PC-3 (cell line): ENCODE results near the gene SPARCL1. TPM values are rescaled to one million over a fixed set of nuclear protein-coding genes. Genes with fewer than 3 reads are reported as not detected.

Experiments
- ATAC-seq: fragments of 200-7000 bp; cut with Tn5 transposase; 2 replicates; pipeline ENCODE4 v1.9.1; 2020; ENCODE audit warnings: mild to moderate bottlenecking, moderate library complexity
- BruUV-seq: library from RNA; stranded (reverse); fragments of 400-500 nt; replicated peaks from 2 replicates; lab custom pipeline; 2021; lab: Mats Ljungman, UMichigan
- CTCF ChIA-PET: fragments of 300-600 bp; sonication (Branson Sonifier 250); formaldehyde crosslinking; loops from one replicate; lab custom pipeline; 2022; ENCODE audit warnings: antibody characterized with exemption; lab: Charles Lee
- POLR2A ChIA-PET: fragments of 300-600 bp; sonication (Branson Sonifier 250); formaldehyde crosslinking; loops from one replicate; lab custom pipeline; 2022; ENCODE audit warnings: antibody characterized with exemption; ENCODE audit not compliant: unreplicated experiment; lab: Charles Lee
- DNase-seq: peaks from one replicate; pipeline ENCODE4 v3.0.0-alpha.2; 2015
- H2AFZ ChIP-seq: fragments of 300-600 bp; sonication (generic); 2 replicates; pipeline ENCODE4 v1.6.0; 2016; ENCODE audit warnings: antibody characterized with exemption, low read length
- H3F3A ChIP-seq: fragments of 300-600 bp; sonication (generic); one replicate; pipeline ENCODE4 v1.6.0; 2017; ENCODE audit warnings: antibody characterized with exemption, low read length, control low read depth, mild to moderate bottlenecking; ENCODE audit not compliant: unreplicated experiment
- H3K27ac ChIP-seq: fragments of 300-600 bp; sonication (generic); 2 replicates; pipeline ENCODE4 v1.5.1; 2016; ENCODE audit warnings: mild to moderate bottlenecking, low read length
- H3K27me3 ChIP-seq: fragments of 300-600 bp; sonication (generic); 2 replicates; pipeline ENCODE4 v1.6.1; 2016; ENCODE audit warnings: low read length, mixed read lengths
- H3K36me3 ChIP-seq: fragments of 300-600 bp; sonication (generic); 2 replicates; pipeline ENCODE4 v1.6.1; 2016; ENCODE audit warnings: low read depth, mixed run types, low read length, mixed read lengths
- H3K4me1 ChIP-seq: fragments of 300-600 bp; sonication (generic); 2 replicates; pipeline ENCODE4 v1.5.1; 2016; ENCODE audit warnings: low read length; ENCODE audit not compliant: insufficient read depth
- H3K4me2 ChIP-seq: fragments of 300-600 bp; sonication (generic); 2 replicates; pipeline ENCODE4 v1.6.0; 2016; ENCODE audit warnings: low read length
- H3K4me3 ChIP-seq: fragments of 300-600 bp; sonication (generic); 2 replicates; pipeline ENCODE4 v1.5.1; 2016; ENCODE audit warnings: mild to moderate bottlenecking, low read length, mixed read lengths
- H3K79me2 ChIP-seq: fragments of 300-600 bp; sonication (generic); 2 replicates; pipeline ENCODE4 v1.6.1; 2017; ENCODE audit warnings: low read length, mixed read lengths
- H3K9ac ChIP-seq: fragments of 300-600 bp; sonication (generic); 2 replicates; pipeline ENCODE4 v1.6.0; 2016; ENCODE audit warnings: mild to moderate bottlenecking, low read length
- H3K9me2 ChIP-seq: fragments of 300-600 bp; sonication (generic); replicated peaks from 2 replicates; pipeline ENCODE4 v1.6.1; 2016; ENCODE audit warnings: mixed run types, low read length, mixed read lengths
- H3K9me3 ChIP-seq: fragments of 300-600 bp; sonication (generic); 2 replicates; pipeline ENCODE4 v1.6.1; 2016; ENCODE audit warnings: low read length, mixed read lengths
- H4K20me1 ChIP-seq: fragments of 300-600 bp; sonication (generic); 2 replicates; pipeline ENCODE4 v1.6.1; 2016; ENCODE audit warnings: low read length, mixed read lengths
- EZH2 ChIP-seq: fragments of 300-600 bp; sonication (generic); IDR thresholded peaks from one replicate; pipeline ENCODE4 v1.6.1; 2017; ENCODE audit warnings: antibody characterized with exemption, mild to moderate bottlenecking, low read length; ENCODE audit not compliant: unreplicated experiment
- EZH2phosphoT487 ChIP-seq: fragments of 300-600 bp; sonication (generic); IDR thresholded peaks from 2 replicates; pipeline ENCODE4 v1.6.1; 2018; ENCODE audit warnings: mild to moderate bottlenecking, antibody characterized with exemption, low read length, borderline replicate concordance
- intact Hi-C: fragments of 100-400 bp; cut with micrococcal nuclease; formaldehyde crosslinking; loops from 2 replicates; pipeline ENCODE4 v1.9.0; 2023
- total RNA-seq: library from RNA; depleted of rRNA; stranded (reverse); fragments of >200 nt; gene quantifications from 2 replicates; pipeline ENCODE4 v1.2.3, GENCODE V29; 2014
- TF ChIP-seq, protein P1 (sequence below): fragments of 300-600 bp; sonication (generic); conservative IDR thresholded peaks from 2 replicates; pipeline ENCODE4 v1.5.1; 2017; ENCODE audit warnings: antibody characterized with exemption, low read depth, mild to moderate bottlenecking, low read length

Gene SPARCL1
- total RNA-seq, 1 experiment from 2014 or later, result not detected

DNA sequence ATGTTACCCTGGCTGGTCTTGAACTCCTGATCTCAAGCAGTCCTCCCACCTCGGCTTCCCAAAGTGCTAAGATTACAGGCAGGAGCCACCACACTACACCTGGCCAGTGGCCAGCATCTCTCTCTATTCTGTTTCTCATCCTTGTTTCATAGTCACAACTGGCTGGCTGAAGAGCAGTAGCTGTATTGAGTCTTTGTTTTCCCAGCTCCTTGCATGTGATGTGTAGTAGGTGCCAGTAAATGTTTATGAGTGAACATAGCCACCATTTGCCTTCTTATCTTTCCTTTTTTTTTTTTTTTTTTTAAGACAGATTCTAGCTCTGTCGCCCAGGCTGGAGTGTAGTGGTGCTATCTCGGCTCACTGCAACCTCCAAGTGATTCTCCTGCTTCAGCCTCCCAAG is 83.2 kb downstream of the SPARCL1 start:
- Histone ChIP-seq H3K9me3 (no peaks in the 10 kb centered on the region), H3K4me1 (no peaks in the 10 kb centered on the region), H3K79me2 (no peaks in the 10 kb centered on the region), H4K20me1 (no peaks in the 10 kb centered on the region), H3K4me2 (no peak overlapping the region), H3F3A (no peaks in the 10 kb centered on the region), H3K27ac (no peak overlapping the region), H3K9me2 (no peaks in the 10 kb centered on the region), H3K27me3 (no peaks in the 10 kb centered on the region), H3K9ac (no peak overlapping the region), H2AFZ (no peak overlapping the region), H3K4me3 (no peak overlapping the region), H3K36me3 (peaks cover 4% of the 10 kb centered on the region; the same call in 1 of the 2 replicates)
- intact Hi-C loops, result no loop called here
- CTCF ChIA-PET, result interaction anchor here (0.6 kb wide), 1 partner anchor 394 kb away, joined by 4 read pairs; no protein-coding TSS in a partner anchor
- TF ChIP-seq, protein P1, sequence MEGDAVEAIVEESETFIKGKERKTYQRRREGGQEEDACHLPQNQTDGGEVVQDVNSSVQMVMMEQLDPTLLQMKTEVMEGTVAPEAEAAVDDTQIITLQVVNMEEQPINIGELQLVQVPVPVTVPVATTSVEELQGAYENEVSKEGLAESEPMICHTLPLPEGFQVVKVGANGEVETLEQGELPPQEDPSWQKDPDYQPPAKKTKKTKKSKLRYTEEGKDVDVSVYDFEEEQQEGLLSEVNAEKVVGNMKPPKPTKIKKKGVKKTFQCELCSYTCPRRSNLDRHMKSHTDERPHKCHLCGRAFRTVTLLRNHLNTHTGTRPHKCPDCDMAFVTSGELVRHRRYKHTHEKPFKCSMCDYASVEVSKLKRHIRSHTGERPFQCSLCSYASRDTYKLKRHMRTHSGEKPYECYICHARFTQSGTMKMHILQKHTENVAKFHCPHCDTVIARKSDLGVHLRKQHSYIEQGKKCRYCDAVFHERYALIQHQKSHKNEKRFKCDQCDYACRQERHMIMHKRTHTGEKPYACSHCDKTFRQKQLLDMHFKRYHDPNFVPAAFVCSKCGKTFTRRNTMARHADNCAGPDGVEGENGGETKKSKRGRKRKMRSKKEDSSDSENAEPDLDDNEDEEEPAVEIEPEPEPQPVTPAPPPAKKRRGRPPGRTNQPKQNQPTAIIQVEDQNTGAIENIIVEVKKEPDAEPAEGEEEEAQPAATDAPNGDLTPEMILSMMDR, result no peak
- TF ChIP-seq EZH2phosphoT487, result no peak
- TF ChIP-seq EZH2, result no peak
- no peak for DNase-seq
- POLR2A ChIA-PET, result no interaction called here
- no peak for ATAC-seq
- no TSS peak for BruUV-seq

DNA sequence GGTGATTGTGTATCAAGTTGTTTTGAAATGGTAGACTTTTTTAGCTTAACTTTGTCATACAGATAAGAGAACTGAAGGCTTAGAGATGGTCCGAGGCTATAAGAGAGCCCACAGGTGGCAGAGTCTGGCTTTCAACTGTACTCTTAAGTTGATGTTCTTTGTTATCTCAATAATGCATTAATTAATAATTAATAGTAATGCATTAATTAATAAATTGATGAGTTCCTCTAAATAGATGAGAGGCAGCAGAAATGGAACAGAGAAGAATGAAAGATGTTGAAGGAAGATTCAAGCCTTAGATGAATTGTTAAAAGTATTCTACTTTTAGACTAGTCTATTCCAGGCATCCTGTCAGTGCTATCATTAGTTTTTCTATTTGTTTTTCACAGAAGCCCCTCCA is 84.4 kb downstream of the SPARCL1 start:
- Histone ChIP-seq H3K4me2 (no peak overlapping the region), H4K20me1 (no peaks in the 10 kb centered on the region), H2AFZ (no peak overlapping the region), H3F3A (no peaks in the 10 kb centered on the region), H3K36me3 (peaks cover 4% of the 10 kb centered on the region; the same call in 1 of the 2 replicates), H3K4me3 (no peak overlapping the region), H3K9ac (no peak overlapping the region), H3K79me2 (no peaks in the 10 kb centered on the region), H3K9me2 (no peaks in the 10 kb centered on the region), H3K4me1 (no peaks in the 10 kb centered on the region), H3K27ac (no peak overlapping the region), H3K9me3 (no peaks in the 10 kb centered on the region), H3K27me3 (no peaks in the 10 kb centered on the region)
- TF ChIP-seq, protein P1, result no peak
- TF ChIP-seq EZH2, result no peak
- CTCF ChIA-PET, result no interaction called here
- intact Hi-C loops, result no loop called here
- no peak for DNase-seq
- ATAC-seq, result no peak
- BruUV-seq, result no TSS peak
- POLR2A ChIA-PET, result no interaction called here

DNA sequence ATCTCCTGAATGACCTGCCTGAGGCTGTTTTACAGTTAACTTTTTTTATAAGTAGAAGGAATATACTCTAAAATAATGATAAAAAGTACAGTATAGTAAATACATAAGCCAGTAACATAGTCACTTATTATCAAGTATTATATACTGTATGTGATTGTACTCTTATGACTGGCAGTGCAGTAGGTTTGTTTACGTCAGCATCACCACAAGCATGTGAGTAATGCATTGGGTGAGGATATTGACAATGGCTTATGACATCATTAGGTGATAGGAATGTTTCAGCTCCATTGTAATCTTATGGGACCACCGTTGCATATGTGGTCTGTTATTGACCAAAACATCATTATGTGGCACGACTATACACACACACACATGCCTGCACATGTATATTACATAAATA is 86.3 kb downstream of the SPARCL1 start:
- Histone ChIP-seq H3K4me1 (no peaks in the 10 kb centered on the region), H3K27me3 (no peaks in the 10 kb centered on the region), H3K36me3 (peaks cover 4% of the 10 kb centered on the region; the same call in 1 of the 2 replicates), H3K27ac (no peak overlapping the region), H3K79me2 (no peaks in the 10 kb centered on the region), H2AFZ (no peak overlapping the region), H4K20me1 (no peaks in the 10 kb centered on the region), H3K9me3 (no peaks in the 10 kb centered on the region), H3K9ac (no peak overlapping the region), H3K9me2 (no peaks in the 10 kb centered on the region), H3F3A (no peaks in the 10 kb centered on the region), H3K4me2 (no peak overlapping the region), H3K4me3 (no peak overlapping the region)
- no TSS peak for BruUV-seq
- ChIA-PET CTCF (no interaction called here), POLR2A (no interaction called here)
- intact Hi-C loops, result no loop called here
- ATAC-seq, result no peak
- TF ChIP-seq EZH2phosphoT487 (no peak), EZH2 (no peak)
- TF ChIP-seq, protein P1, result no peak
- no peak for DNase-seq
